ENCODE data around the gene ZBTB7C. TPM values are rescaled to one million over a fixed set of nuclear protein-coding genes. Genes with fewer than 3 reads are reported as not detected.

ZBTB7C gene
- polyA plus RNA-seq, 1 of the 3 experiments (the other 2 are of a cell fraction) = 0.05 TPM

- no peak overlapping the region for H3K9ac ChIP-seq
- no peak overlapping the region; a peak in 1 of 4 replicates for H3K27ac ChIP-seq (ENCODE audit: low read depth in 2 of 2, low read length in 1 of 2)
- H2AFZ ChIP-seq (ENCODE audit: low read depth) = no peak overlapping the region
- H3K27me3 ChIP-seq (ENCODE audit: insufficient read depth) = peaks cover 14% of the 10 kb centered on the region; the same call in 1 of the 2 replicates
- peaks cover 0 to 45% of the 10 kb centered on the region in 2 experiments; a peak in 1 of 4 replicates for H3K4me1 ChIP-seq (ENCODE audit: control insufficient read depth in 1 of 2, insufficient read depth in 2 of 2, low read depth in 1 of 2, low read length in 1 of 2)
- H3K79me2 ChIP-seq (ENCODE audit: insufficient read depth) = no peaks in the 10 kb centered on the region
- H3K4me3 ChIP-seq (ENCODE audit: low read depth in 2 of 2, low read length in 1 of 2) = no peak overlapping the region
- POLR2A ChIA-PET = interaction anchor here (1.8 kb wide), 1 partner anchor 10 kb away, joined by 7 read pairs; no protein-coding TSS in a partner anchor
- TF ChIP-seq POLR2AphosphoS5 (IDR thresholded peaks at IDR 0.05; ENCODE audit: low read depth, low read length) (no peak), ELF1 (IDR thresholded peaks at IDR 0.05) (no peak), FOXJ3 (CRISPR knock-in tag; IDR thresholded peaks at IDR 0.05) (no peak), NRF1 (IDR thresholded peaks at IDR 0.05; ENCODE audit: low read depth, low read length) (no peak), MEF2A (IDR thresholded peaks at IDR 0.05; ENCODE audit: borderline replicate concordance, low read depth) (no peak), EZH2phosphoT487 (IDR thresholded peaks at IDR 0.05; ENCODE audit: borderline replicate concordance, low read depth) (no peak), RAD21 (IDR thresholded peaks at IDR 0.05; ENCODE audit: low read length) (no peak), SMC3 (IDR thresholded peaks at IDR 0.05; ENCODE audit: low read depth, low read length) (no peak), RCOR1 (IDR thresholded peaks at IDR 0.05; ENCODE audit: low read length) (no peak), MXI1 (IDR thresholded peaks at IDR 0.05; ENCODE audit: low read depth, low read length) (no peak), CHD2 (IDR thresholded peaks at IDR 0.05; ENCODE audit: low read length, partially characterized antibody) (no peak), JUND (IDR thresholded peaks at IDR 0.05) (no peak), TEAD4 (IDR thresholded peaks at IDR 0.05; ENCODE audit: borderline replicate concordance, insufficient read depth) (no peak)
- TF ChIP-seq, protein P1, sequence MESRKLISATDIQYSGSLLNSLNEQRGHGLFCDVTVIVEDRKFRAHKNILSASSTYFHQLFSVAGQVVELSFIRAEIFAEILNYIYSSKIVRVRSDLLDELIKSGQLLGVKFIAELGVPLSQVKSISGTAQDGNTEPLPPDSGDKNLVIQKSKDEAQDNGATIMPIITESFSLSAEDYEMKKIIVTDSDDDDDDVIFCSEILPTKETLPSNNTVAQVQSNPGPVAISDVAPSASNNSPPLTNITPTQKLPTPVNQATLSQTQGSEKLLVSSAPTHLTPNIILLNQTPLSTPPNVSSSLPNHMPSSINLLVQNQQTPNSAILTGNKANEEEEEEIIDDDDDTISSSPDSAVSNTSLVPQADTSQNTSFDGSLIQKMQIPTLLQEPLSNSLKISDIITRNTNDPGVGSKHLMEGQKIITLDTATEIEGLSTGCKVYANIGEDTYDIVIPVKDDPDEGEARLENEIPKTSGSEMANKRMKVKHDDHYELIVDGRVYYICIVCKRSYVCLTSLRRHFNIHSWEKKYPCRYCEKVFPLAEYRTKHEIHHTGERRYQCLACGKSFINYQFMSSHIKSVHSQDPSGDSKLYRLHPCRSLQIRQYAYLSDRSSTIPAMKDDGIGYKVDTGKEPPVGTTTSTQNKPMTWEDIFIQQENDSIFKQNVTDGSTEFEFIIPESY (IDR thresholded peaks at IDR 0.05; ENCODE audit: borderline replicate concordance, low read depth) = no peak
- TF ChIP-seq, protein P2, sequence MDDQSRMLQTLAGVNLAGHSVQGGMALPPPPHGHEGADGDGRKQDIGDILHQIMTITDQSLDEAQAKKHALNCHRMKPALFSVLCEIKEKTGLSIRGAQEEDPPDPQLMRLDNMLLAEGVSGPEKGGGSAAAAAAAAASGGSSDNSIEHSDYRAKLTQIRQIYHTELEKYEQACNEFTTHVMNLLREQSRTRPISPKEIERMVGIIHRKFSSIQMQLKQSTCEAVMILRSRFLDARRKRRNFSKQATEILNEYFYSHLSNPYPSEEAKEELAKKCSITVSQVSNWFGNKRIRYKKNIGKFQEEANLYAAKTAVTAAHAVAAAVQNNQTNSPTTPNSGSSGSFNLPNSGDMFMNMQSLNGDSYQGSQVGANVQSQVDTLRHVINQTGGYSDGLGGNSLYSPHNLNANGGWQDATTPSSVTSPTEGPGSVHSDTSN (IDR thresholded peaks at IDR 0.05) = no peak
- TF ChIP-seq, protein P3, sequence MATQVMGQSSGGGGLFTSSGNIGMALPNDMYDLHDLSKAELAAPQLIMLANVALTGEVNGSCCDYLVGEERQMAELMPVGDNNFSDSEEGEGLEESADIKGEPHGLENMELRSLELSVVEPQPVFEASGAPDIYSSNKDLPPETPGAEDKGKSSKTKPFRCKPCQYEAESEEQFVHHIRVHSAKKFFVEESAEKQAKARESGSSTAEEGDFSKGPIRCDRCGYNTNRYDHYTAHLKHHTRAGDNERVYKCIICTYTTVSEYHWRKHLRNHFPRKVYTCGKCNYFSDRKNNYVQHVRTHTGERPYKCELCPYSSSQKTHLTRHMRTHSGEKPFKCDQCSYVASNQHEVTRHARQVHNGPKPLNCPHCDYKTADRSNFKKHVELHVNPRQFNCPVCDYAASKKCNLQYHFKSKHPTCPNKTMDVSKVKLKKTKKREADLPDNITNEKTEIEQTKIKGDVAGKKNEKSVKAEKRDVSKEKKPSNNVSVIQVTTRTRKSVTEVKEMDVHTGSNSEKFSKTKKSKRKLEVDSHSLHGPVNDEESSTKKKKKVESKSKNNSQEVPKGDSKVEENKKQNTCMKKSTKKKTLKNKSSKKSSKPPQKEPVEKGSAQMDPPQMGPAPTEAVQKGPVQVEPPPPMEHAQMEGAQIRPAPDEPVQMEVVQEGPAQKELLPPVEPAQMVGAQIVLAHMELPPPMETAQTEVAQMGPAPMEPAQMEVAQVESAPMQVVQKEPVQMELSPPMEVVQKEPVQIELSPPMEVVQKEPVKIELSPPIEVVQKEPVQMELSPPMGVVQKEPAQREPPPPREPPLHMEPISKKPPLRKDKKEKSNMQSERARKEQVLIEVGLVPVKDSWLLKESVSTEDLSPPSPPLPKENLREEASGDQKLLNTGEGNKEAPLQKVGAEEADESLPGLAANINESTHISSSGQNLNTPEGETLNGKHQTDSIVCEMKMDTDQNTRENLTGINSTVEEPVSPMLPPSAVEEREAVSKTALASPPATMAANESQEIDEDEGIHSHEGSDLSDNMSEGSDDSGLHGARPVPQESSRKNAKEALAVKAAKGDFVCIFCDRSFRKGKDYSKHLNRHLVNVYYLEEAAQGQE (IDR thresholded peaks at IDR 0.05; ENCODE audit: low read depth, low read length) = no peak
- no peak overlapping the region for H3K4me2 ChIP-seq
- no peaks in the 10 kb centered on the region for H3K9me2 ChIP-seq
- CTCF ChIA-PET = interaction anchor here (0.7 to 1.5 kb wide), 9 partner anchors 9 to 274 kb away, joined by 3 to 5 read pairs (median 3); no protein-coding TSS in a partner anchor
- H3K9me3 ChIP-seq = no peaks in the 10 kb centered on the region
- no peaks in the 10 kb centered on the region for H3F3A ChIP-seq (replicated peaks; ENCODE audit: insufficient read depth)
- 35% methylated on average over 3 of the region's 6 CpGs for WGBS (ENCODE audit: low lambda C conversion rate)
- no peaks in the 10 kb centered on the region for H3K36me3 ChIP-seq (replicated peaks in 1 of 2; ENCODE audit: control insufficient read depth in 1 of 2, insufficient read depth in 2 of 2, low read length in 1 of 2)
- no peak for DNase-seq
- H4K20me1 ChIP-seq (ENCODE audit: insufficient read depth) = no peaks in the 10 kb centered on the region
Measured at GRCh38 chr18:48171490-48172188, 237.5 kb downstream of the ZBTB7C start.

Measured in SK-N-SH (cell line).